Stimulated activated CD8-positive, alpha-beta memory T cell treated with anti-CD3 and anti-CD28 coated beads, Interleukin-12 subunit alpha, Interleukin-12 subunit beta, amount 100 ng/mL, for 4 hours (primary cell): Measurements from ENCODE around the gene ERCC3.

Experiments
- DNase-seq: peaks from one replicate; pipeline ENCODE4 v3.0.0-alpha.2; 2020; ENCODE audit warnings: low read depth

Gene ERCC3

DNA sequence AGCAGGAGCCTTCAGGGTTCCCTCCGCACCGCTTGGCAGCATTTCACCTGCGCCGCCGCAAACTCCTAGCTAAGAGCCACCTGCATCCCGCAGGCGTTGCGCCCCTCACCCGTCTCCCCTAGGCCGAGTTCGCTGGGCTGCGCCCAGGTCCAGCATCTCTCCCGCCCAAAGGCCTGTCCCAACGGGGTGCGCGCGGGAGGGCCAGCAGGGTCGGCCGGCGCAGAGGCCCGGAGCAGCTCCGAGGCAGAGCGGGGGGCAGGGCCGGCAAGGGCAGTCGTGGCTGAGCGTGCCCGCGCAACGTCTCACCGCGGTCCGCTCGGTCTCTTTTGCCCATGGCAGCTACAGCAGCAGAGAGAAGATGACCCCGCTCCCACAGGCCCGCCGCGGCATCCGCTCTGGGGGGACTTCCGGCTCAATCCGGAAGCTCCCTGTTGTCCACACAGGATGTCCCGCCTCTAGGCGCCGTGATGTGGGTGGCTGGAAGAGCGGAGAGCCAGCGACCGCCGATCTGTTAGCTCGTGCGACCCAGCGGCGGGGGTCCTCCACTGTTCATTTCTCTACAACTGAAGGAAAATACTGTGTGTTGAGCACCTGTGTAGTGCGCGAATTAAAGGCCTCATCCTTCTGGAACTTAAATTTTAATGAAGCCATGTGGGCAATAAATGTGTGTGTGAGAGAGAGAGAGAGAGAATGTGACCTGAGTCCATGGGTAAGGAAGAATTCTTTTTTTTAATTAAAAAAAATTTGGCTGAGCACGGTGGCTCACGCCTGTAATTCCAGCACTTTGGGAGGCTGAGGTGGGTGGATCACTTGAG is at the start of gene ERCC3:
ERCC3 (minus strand) TSS at position 397 of the 815 bp plus-strand sequence; CDS start at position 334, 63 bp downstream.
- peak; percentile 69 for DNase-seq

DNA sequence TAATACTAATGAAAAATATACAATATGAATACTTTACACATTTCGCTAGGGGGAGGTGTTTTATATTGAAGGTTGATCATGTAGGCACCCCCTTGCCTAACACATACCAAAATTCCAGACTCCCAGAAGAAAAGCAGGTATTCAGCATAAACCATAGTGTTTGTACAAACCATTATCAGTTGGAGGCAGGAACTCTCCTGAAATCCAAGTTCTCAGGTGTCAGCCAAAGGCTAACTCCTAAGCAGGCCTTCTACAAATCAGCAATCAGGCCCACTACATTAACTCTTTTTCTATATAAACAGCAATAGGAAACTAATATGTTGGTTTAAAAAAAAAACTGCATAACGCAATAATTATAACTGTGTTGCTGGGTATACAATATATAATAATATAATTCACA is 49.3 kb upstream of the ERCC3 start:
- DNase-seq: no peak

DNA sequence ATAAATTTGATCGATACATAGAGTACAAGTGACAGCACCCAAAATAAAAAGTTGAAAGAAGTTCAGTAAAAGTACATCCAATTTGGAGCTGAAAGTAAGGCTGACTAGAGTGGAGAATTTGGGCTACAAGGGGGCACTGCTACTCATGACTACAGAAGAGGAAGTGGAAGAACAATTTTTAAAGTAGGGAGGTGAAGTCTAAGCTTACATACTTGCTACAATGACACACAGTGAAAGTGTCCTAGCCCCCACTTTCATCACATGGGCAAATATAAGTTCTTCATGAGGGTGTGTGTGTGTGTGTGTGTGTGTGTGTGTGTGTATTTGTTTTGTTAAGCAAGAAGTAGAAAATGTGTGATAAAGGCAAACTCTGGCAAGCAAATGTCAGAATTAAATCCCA is 48.2 kb upstream of the ERCC3 start:
- DNase-seq: no peak

DNA sequence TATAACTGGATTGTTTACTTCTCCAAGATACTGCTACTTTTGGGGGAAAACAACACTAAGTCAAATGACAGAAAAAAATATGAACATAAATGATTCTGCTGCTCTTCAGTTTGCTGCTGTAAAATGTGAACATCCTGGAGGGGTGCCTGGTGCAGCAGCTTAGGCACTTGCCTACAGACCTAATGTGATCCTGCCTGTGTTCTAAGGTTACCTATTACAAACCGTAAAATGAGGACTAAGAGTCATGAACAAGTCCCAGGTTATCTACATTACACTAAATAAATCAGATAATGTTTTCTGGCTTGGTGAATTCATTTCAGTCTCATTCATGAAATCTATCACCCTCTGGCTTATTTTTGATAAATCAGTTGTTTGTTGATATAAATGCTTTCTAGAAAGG is 38.4 kb upstream of the ERCC3 start:
- no peak for DNase-seq

DNA sequence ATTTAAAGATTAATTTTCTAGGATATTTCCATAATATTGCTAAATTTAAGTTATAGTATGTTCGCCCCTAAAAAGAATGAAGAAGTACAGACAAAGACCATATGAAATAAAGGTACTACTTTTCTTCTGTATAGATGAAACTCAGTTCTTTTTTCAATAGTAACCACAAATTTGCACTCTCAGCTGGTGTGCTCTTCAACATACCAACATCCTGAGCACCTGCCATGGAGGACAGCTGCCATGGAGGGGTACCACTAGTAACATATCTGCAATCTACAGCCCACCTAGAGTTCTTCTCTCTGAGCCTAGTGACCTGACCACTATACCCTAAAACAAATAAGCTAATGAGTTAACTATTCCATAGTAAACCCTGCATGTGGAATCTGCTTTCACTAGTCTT is 36.8 kb upstream of the ERCC3 start:
- no peak for DNase-seq

DNA sequence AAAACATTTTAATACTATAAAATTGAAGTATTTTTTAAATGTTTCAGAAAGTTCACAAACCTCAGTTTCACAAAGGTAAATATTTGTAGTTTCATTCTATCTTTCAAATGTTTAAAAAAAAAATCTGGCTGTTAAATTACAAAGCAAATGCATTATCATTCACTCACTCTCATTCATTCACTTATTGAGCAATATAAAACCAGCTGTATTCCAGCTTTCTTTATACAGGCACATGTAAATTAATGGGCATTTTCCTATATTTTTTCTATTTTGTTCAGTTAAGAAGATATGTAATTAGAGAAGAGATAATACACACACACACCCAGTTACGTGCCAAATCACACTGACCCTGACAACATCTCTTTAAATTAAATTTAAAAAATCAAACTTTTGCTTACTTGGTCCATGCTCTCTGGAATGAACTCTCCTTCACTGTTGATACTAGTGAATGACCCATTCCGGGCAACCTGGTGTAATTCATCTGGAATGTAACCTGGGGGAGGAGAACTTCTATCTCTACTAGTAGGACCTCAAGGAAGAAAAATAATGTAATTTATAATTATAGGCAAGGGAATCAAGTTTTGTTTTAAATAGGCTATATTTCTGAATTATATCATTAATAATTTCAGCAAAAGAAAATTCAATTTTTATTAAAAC is 32.5 kb upstream of the ERCC3 start:
- DNase-seq: no peak

DNA sequence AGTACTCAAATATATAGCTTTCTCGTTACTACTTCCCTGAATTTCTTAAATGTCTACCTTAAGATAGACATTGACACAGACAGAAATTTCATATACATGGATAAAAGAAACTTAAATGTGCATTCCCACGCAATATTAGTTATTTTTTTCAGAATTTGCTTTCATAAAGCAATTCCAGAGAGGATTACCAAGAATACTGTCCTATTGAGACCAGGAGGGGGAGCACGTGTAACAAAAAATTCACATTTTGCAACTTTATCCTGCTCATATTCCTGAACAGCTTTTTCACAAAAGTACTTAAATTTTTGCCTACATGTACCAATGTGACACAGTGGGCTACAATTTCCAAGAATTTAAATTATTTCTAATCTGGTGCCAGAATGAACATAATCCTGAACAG is 30.7 kb upstream of the ERCC3 start:
- DNase-seq: no peak

DNA sequence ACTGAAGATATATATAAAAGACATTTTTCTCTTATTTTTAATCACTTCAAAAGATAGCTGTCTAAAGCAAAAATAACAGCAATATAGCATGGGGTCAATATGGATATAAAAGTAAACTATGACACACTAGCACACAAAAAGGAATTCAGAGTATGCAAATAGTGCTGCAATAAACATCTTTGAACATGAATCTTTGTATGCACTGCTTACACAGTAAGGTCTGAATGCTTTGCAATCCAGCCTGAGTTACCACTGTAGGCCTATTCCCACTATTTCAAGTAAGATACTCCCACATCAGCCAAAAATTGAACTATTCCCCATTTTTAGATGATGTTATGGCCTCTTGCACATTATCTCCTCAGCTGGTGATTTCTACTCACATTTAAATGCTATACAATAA is 27.4 kb upstream of the ERCC3 start:
- DNase-seq: no peak

DNA sequence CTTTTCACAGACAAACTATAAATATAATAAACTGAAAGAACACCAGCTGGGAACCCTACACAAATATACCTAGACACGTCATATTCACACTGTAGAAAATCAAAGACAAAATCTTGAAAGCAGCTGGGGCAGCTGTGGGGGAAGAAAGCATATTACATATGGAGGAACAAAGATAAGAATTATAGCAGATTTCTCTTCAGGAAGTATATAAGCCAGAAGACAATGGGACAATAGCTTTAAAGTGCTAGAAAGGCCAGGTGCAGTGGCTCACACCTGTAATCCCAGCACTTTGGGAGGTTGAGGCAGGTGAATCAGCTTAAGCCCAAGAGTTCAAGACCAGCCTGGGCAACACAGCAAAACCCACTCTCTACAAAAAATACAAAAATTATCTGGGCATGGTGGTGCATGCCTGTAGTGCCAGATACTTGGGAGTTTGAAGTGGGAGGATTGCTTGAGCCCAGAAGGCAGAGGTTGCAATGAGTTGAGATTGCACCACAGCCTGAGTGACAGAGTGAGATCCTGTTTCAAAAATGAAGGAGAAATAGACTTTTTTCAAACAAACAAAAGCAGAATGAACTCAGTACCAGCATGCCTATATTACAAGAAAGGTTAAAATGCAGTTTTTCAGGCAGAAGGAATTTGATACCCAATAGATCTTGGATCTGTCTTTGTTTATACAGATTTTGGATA is 26.8 kb upstream of the ERCC3 start:
- DNase-seq: no peak

DNA sequence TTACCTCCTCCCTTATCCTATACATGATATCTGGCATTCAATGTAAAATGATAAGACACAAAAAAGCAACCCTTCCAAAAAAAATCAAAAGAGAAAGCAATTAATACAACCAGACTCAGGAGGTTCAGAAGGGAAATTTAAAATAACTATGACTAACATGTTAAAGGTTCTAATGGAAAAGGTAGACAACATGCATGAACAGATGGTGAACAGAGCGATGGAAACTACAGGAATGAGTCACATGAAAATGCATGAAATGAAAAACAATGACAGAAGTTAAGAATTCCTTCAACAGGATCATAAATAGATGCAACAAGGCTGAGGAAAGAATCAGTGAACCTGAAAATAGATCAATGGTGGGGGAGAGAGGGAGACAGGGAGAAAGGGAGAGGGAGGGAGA is 26.1 kb upstream of the ERCC3 start:
- no peak for DNase-seq

DNA sequence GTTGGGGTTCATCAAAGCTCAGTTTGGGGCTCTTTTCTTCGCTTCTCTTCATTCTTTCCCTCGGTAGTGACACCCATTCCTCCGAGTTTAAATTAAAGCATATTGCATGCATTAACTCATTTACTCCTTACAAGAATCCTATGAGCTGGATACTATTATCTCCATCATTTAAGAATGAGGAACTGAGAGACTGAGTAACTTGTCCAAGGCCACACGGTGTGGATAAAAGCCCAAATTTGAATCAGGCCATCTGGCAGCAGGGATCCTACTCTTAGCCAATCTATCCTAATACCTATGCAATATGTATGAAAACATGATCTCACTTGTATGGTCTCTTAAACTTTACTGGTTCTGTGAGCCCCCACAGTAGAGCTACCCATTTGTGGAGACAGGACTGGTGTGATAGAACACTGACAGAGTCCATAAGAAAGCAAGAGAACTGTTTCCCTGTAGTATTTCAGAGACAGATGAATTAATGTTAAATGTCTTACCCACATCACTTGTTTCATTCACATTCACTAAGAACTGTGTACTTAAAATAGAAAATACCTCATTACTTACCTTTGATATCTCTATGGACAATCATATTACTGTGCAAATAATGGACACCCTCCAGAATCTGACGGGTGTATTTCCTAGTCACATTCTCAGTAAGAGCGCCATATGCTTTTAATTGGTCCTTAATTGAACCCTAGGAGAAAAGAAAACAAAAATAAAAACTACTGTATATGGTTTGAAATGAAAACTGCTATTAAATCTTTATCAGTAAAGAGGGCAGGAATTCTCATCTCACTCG is 20.4 kb upstream of the ERCC3 start:
- no peak for DNase-seq

DNA sequence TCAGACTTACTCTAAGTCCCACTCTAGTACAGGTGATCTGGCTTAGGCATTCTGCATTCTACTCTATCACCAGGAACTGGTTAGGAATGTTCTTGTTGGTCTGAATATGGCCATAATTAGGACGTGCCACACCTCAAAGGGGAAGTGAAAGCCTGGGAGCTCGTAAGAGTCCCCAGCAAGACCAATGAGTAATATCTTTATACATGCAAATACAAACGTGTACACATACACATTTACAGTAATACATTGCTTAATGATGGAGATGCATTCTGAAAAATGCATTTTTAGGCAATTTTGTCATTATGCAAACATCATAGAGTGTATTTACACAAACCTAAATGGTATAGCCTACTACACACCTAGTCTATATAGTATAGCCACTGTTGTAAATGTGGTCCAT is 19.5 kb upstream of the ERCC3 start:
- DNase-seq: no peak

DNA sequence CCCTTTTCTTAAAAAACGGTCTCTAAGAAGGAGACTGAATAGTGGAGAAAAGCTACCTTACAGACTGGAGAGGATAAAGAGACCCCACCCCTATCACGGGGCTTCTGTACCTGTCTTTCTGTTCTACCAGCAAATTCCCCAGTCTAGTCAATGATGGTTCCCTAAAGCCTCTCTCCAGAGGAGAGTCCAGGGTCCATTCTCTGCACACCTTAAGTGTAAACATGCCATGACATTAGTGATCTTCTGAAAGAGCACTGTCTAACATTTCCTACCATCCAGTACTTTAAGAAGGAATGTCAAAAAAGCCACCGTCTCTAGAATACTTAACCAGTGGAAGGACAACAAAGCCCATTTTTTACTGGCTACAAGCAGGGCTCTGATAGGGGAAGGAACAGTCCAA is 17.0 kb upstream of the ERCC3 start:
- no peak for DNase-seq

DNA sequence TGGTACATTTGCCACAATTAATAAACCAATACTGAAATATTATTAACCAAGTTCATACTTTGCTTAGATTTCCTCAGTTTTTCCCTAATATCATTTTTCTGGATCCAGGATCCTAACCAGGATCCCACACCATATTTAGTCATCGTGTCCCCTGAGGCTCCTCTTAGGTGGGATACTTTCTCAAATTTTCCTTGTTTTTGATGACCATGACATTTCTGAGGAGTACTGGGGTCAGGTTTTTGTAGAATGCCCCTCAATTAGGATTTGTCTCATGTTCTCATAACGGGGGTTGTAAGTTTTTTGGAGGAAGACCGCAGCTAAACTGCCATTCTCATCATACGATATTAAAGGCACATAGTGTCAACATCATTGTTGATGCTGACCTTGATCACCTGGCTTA is 15.5 kb upstream of the ERCC3 start:
- no peak for DNase-seq

DNA sequence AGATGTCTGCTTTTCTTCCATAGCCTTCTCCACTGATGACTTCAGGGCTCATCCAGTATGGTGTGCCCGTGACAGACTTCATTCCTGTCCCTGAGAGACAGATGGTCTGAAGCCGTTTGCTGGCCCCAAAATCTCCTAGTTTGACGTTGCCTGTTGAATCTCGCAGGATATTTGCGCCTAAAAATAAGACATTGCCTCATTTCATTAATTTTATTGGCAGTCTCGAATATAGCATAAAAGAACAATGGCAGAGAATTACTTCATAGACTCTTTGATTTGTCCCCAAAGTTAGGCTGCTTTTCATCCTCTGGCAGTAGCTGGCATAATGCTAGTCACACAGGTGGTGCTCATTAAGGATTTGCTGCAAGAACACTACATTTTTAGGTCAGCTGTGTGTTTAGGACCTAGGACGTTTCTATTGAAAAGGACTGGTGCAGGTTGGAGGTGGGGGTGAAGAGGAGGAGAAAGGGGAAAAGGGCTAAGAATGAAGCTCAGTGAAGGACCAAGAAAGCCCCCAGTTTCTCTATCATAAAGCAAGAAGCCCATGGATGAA is 14.7 kb upstream of the ERCC3 start:
- no peak for DNase-seq

DNA sequence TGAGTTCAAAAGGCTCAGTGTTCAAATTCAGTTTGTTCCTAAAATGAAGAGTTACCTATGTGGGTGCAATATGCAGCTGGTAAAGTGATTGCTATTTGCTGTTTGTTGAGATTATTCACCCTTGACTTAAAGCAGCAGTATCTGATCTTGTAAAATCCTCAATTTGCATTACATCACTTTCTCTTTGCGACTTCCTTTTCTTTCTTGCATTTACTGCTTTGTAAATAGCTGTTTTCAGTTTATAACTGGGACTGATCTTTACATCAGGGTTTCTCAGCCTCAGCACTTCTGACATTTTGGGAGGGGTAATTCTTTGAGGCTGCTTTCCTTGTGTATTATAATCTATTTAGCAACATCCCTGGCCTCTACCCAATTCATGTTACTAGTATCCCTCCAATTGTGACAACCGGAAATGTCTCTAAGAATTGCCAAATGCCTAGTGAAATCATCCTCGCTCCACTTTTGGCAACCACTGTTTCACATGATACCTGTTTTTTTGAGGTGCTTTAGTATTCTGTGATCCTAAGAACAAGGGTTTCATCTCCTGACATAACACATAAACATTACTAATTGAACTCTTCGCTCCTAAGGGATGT is 12.1 kb upstream of the ERCC3 start:
- no peak for DNase-seq

DNA sequence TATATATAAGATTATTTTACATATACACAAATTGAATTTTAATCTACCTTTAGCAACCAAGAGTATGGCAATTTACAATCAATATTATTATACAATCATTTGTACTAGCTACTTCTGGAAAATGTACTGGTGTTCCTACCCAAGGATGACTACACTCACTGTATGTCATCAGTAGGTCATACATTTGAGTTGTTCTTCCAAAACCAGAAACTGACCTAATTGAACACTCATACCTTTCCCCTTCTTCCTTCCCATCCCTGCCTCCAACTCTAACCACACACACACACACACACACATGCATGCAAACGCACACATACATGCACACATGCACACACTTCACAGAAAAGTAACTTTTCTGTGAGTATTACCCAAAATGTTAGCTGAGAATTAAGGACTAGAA is 8.2 kb upstream of the ERCC3 start:
- DNase-seq: no peak

DNA sequence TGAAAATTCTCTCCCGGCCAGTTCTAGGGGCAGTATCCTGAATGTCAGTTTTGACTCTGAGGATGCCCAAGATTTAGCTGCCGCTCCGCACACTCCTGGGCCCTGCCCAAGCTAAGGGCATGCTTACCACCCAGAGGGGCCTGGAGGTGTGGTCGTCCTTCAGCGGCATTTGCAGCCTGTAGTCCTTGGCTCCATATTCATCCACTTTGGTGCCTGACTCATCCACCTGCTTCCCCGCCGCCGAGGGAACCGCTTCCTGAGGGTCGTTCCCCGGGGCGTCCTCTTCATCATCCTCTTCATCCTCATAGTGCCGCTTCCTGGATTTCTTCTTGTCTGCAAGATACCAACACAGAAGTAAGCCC is 577 bp downstream of the ERCC3 start:
- DNase-seq: no peak

DNA sequence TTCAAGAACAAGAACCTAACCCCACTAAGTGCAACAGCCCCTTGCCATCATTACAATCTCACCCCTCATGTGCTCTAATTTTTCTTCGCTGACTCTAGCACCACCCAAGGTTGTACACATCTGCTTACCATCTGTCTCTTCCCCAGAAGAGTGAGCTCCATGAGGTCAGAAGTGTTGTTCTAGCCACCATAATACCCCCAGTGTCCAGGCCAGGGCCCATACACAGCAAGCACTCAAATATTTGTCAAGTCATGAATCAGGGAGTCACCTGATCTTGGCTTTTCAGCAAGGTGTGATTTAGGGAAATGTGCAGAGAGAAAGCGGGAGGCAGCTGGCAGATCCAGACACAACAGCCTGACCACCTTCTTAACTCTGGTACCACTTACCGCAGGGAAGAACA is 5.7 kb downstream of the ERCC3 start:
- no peak for DNase-seq

DNA sequence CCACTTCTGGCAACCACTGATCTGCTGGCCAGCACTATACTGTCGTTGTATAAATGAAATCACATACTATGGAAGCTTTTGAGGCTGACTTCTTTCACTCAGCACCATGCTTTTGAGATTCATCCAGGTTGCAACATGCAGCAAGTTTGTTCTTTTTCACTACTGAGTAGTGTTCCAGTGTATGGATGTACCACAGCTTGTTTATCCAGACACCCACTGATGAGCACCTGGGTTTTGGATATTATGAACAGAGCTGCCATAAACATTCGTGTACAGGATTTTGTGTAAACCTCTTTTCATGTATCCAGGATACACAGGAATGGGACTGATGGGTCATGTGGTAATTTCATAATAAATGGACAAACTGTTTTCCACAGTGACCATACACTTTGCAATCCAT is 10.7 kb downstream of the ERCC3 start:
- no peak for DNase-seq

DNA sequence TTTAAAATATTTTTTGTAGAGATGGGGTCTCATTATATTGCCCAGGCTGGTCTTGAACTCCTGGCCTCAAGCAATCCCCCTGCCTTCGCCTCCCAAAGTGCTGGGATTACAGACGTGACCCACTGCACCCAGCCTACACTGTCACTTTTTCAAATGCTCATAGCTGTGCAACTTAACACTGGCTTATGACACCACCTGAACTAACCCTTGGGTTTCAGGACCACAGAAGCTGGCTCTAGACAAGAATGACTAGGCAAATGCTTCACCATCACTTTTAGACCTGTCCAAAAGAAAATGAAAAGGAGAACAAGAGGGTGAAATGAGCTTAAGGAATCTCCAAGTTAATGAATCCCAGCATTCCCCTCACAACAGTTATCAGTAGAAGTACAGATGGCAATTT is 13.3 kb downstream of the ERCC3 start:
- DNase-seq: no peak

DNA sequence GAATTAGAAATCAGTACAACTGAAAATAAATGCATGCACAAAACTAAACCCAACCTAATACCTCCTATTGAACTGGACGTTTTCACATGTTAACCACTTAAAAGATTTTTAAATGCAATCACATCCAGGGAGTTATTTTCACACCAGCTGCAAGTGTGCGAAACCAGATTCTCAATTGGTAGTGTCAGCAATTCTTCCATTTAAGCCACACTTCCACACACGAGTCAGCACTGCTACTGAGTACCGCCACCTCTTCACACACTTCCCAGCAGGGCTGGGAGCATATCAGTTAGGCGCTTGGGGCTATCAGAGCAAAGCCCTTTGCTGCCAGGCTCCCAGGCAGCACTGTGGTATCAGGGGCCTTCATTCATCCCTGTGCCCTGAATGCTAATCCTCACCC is 14.2 kb downstream of the ERCC3 start:
- DNase-seq: no peak
